AG09319 (cell line): Measurements from ENCODE around the gene TBX5.

Experiments used
- DNase-seq: peaks from one replicate; pipeline ENCODE4 v3.0.0-alpha.2; 2010; ENCODE audit warnings: low read depth; ENCODE audit errors: extremely low read depth
- TF ChIP-seq, protein P1 (sequence below): IDR thresholded peaks from 2 replicates; pipeline ENCODE4 v1.5.1; 2011; ENCODE audit warnings: low read depth, mild to moderate bottlenecking, inconsistent platforms, low read length, moderate library complexity

Gene TBX5

DNA sequence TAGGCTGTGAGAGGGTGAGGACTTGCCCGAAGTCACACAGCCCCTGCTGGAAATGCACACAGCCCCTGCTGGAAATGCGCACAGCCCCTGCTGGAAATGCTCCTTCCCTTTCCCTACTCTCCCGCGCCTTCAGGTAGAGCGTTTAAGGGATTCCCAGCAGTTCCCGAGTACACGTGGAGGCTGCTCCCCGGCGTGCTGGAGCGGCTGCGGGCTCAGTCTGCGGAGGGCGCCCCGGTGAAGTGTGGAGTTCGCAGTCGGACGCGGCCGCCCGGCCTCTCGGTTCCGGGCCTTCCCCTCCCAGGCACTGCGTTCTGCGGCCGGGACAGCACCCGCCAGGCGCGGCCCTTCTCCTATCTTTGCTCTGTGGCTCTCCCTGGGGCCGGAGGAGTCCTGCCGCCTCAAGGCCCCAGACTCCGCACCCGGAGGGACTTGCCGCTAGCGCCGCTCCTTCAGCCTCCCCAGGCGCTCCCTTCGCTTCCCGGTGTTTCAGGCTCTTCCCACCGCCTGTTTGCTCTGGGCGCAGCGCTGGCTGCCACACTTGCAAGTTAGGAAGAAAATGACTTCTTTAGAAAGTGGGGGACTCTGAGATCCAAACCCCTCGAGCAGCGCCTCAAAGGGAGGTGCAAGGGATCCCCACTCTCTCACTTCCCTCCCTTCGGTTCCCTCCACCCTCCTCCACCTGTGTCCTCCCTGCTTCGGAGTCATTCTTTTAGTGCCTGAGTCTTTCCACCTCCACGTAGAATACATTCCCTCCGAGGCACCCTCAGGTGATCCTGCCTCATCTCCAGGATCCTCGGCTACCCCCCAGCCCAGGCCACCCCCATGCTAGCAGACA lies 8.3 kb upstream of the TBX5 start:
- TF ChIP-seq, protein P1, sequence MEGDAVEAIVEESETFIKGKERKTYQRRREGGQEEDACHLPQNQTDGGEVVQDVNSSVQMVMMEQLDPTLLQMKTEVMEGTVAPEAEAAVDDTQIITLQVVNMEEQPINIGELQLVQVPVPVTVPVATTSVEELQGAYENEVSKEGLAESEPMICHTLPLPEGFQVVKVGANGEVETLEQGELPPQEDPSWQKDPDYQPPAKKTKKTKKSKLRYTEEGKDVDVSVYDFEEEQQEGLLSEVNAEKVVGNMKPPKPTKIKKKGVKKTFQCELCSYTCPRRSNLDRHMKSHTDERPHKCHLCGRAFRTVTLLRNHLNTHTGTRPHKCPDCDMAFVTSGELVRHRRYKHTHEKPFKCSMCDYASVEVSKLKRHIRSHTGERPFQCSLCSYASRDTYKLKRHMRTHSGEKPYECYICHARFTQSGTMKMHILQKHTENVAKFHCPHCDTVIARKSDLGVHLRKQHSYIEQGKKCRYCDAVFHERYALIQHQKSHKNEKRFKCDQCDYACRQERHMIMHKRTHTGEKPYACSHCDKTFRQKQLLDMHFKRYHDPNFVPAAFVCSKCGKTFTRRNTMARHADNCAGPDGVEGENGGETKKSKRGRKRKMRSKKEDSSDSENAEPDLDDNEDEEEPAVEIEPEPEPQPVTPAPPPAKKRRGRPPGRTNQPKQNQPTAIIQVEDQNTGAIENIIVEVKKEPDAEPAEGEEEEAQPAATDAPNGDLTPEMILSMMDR: no peak
- no peak for DNase-seq

DNA sequence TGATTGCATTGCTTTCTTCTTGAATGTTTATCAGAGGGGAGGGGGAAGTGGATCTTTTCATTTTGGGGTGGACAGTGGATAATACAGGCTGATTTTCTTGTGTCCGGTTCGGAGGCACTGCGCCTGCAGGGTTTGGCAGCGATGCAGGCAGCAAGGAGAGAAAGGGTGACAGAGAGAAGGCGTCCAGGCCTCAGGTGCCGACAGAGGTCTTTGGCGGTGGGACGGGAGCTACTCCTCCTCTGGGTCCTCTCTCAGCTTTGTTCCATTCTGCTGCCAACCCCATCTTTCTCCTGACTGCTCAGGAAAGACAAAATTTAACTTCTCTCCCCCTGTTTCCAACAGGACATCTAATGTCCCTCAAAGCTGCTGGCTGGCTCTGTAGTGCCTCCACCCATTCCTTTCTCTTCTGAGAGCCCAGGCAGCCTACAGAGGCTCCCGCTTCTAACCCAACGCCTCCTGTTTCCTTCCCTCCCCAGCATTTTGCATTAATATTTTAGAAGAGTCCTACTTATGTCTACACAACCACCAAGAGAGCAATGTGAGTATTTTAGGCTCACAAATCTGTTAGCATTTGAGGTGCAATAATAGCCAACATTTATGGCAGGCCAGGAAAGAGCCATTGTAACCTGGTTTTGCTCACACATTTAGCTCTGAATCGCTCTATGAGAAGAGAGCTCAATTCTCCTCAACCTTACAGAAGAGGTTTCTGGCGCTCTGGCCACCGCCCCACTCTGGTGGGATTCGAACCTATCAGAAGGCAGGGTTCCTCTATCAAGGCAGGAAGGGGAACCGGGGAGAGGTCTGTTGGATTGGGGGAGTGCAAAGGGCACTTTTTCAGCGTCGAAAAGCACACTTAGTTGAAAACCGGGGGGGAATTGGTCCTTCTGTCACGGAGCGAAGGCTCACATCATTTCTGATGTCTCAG lies 7.1 kb upstream of the TBX5 start:
- TF ChIP-seq, protein P1: no peak

DNA sequence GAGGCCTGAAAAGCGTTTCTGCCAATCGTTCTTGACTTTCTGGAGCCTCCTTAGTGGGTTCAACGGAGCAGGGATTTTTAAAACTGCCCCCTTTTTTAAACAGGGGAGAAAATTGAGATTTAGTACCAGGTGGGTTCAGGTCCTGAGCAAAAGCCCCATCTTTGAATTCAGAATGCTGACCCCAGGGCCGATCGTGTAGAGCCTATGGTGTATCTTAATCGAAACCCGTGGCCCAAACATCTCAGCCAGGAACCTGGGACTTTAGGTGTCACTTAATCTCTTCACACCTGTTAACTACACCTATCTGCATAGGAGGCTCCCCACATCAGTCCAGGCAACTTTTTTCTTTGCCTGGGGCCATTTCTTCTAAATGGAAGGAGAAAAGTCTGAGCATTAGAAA lies 6.4 kb upstream of the TBX5 start:
- TF ChIP-seq, protein P1: no peak
- DNase-seq: no peak

More for the DNA sequence above, 7.1 kb upstream of the TBX5 start:
- no peak for DNase-seq

DNA sequence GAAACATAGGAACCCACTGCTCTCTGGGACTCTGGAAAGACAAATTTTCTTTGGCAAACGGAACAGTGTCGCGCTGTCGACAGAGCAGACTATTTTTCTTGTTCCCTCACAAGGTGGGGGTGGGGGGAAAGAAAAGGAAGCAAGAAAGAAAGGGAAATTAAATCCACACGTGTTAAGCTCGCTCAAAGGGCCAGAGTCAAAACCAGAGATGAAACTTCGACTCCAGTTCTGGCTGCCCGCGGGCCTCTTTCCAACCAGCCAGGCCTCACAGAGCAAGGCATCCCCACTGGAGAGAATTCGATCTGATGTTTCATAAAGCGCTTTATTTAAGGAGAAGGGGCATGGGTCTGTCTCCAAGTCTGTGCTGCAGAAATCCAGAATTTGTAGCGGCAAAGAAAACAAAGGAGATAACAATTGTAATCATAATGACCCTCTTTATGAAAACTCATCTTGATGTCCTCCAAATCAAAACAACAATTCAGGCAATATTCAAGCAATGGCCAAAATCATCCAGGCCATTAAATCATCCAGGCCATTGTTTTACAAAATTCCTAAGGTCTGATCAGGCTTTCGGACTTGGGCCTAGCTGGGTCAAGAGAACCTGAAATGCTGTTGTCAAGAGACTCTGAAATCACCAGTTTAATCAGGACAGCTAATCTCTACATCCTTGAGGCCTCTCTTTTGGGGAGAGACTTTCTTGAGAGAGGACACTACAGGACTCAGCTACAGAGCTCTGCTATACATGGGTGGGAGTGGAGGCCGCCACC lies 5.3 kb upstream of the TBX5 start:
- no peak for DNase-seq
- TF ChIP-seq, protein P1: no peak

DNA sequence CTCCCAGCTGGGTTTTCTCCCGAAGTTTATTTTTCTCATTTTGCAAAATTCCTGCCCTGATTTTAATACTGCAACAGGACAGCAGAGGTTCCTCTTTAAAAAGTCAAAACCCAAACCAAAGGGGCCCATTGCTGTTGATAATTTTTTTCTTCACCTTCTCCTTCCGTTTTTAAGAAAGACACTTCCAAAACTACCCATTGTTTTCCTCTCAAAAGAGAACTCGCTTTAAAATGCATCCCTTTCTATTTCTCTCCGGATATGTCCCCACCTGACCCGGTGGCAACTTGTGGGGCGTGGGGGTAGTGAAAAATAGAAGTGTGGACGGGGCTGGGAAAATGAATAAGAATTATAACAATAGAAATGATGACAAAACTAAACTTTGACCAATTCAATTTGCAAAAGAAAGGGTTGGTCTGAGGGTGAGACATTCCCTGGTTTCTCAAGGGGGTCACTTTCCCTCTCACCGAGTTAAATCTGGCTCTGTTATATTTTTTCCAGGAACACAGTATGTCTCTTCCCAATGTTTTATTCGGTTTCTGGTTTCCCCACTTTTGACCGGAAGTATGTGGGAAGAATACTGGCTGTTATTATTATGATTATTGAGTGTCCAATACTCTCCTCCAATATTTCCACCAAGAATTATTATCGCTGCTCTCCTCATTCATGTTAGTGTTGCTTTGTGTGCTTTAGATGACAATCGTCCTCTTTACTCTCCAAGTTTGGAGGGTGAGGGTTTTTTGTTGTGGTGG lies 4.1 kb upstream of the TBX5 start:
- no peak for DNase-seq
- TF ChIP-seq, protein P1: no peak

DNA sequence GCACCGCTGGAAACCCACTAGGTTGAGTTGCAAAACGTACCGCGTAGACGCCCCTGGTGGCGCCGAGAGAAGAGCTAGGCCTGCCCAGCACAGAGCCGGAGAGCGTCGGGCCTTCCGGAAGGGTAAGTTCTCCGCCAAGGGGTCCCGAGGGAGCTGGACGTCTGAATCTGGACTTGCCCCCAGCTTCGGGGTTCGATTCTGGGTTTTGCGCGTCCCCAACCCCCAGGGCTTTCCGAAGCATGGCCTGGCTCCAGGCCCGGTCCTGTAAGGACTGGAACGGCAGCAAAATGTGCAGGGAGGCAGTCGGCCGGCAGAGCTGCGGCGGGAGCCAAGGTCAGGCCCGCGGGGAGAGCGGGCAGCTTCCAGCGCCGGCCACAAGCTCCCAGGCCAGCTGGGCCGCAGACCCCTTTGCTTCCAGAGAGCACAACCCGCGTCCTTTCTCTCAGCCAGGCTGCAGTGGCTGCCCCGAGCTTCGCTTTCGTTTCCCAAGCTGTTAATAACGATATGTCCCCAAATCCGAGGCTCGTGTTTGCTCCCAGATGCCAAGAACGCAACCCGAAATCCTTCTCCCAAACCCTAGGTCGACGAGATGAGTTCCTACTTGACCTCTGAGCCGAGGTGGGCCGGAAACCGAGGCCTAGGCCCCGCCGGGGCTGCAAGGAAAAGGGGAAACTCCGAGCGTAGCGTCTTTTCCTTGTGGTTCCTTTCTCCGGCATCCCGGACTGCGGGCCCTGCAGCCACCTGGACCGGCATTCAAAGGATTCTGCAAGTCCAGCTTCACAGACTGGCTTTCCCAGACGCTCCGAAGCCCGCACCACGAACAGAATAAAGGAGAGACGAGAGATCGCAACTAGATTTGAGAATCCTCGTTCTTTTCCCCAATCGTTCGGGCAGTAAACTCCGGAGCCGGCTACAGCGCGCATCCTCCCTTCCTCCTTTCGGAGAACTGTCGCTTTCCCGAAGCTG lies 3.2 kb upstream of the TBX5 start:
- DNase-seq: no peak
- TF ChIP-seq, protein P1: no peak
